Posterior vena cava (tissue), 2 donors: ENCODE measurements around the gene DLGAP3. TPM values are rescaled to one million over a fixed set of nuclear protein-coding genes. Genes with fewer than 3 reads are reported as not detected.

Experiments
- DNase-seq: peaks from one replicate; pipeline ENCODE4 v3.0.0-alpha.2; 2020; ENCODE audit warnings: low spot score
- intact Hi-C, 2 donors: fragments of 100-400 bp; cut with DNase I; formaldehyde crosslinking; loops; one replicate each; pipeline versions ENCODE4 v1.14.1 to v1.14.2; 2022 to 2023
- total RNA-seq, 2 donors: library from RNA; stranded (reverse); fragmentation: NEBNext Ultra II Directional; extraction: Animal tissue kit (Norgen Biotek cat#: 25700); gene quantifications; one replicate each; pipeline ENCODE4 v1.2.1, GENCODE V29; 2021
- donor health status: DM: yes; HTN: yes; CAD: no.
- donor health status: DM: yes; HTN: yes; CAD: no.

DLGAP3 gene
- total RNA-seq, 2 donors from 2014 or later, result 0.37 to 0.57 TPM

- intact Hi-C loops, result no loop called here
- DNase-seq, result no peak
These were observed 19.0 kb downstream of the DLGAP3 start for GRCh38 chr1:34910425-34910824.

GRCh38 chr1:34908369-34908768 lies 21.1 kb downstream of the DLGAP3 start:
- intact Hi-C loops, result no loop called here
- DNase-seq, result no peak

GRCh38 chr1:34907487-34908090 lies 21.9 kb downstream of the DLGAP3 start:
- intact Hi-C loops, result no loop called here
- DNase-seq, result no peak

GRCh38 chr1:34906756-34907155 lies 22.7 kb downstream of the DLGAP3 start:
- no peak for DNase-seq
- intact Hi-C loops, result no loop called here

GRCh38 chr1:34906222-34906621 lies 23.2 kb downstream of the DLGAP3 start:
- no peak for DNase-seq
- intact Hi-C loops, result no loop called here

- DNase-seq, result no peak
- intact Hi-C loops, result no loop called here
These were observed 24.4 kb downstream of the DLGAP3 start for GRCh38 chr1:34905098-34905459.

- intact Hi-C loops, result no loop called here
- DNase-seq, result no peak
These were observed 25.0 kb downstream of the DLGAP3 start for GRCh38 chr1:34904236-34905097.

GRCh38 chr1:34901919-34902318 lies 27.5 kb downstream of the DLGAP3 start:
- no peak for DNase-seq
- intact Hi-C loops, result no loop called here

- DNase-seq, result no peak
- intact Hi-C loops, result no loop called here
These were observed 28.5 kb downstream of the DLGAP3 start for GRCh38 chr1:34900775-34901502.

- intact Hi-C loops, result no loop called here
- no peak for DNase-seq
These were observed 29.5 kb downstream of the DLGAP3 start for GRCh38 chr1:34899906-34900305.

- intact Hi-C loops, result no loop called here
- no peak for DNase-seq
These were observed 30.0 kb downstream of the DLGAP3 start for GRCh38 chr1:34899471-34899870.

- DNase-seq, result no peak
- intact Hi-C loops, result no loop called here
These were observed 31.1 kb downstream of the DLGAP3 start for GRCh38 chr1:34898330-34898761.

- DNase-seq, result no peak
- intact Hi-C loops, result no loop called here
These were observed 32.8 kb downstream of the DLGAP3 start for GRCh38 chr1:34896612-34897011.

- no peak for DNase-seq
- intact Hi-C loops, result loop anchor here in 1 of 2 donors (5.0 kb wide), 1 partner anchor 893 kb away; no protein-coding TSS in a partner anchor
These were observed 39.7 kb downstream of the DLGAP3 start for GRCh38 chr1:34889705-34890104.

- intact Hi-C loops, result no loop called here
- DNase-seq, result no peak
These were observed 41.9 kb downstream of the DLGAP3 start for GRCh38 chr1:34887593-34887992.

GRCh38 chr1:34885405-34886247 lies 43.8 kb downstream of the DLGAP3 start:
- DNase-seq, result no peak
- intact Hi-C loops, result no loop called here

GRCh38 chr1:34884961-34885360 lies 44.5 kb downstream of the DLGAP3 start:
- DNase-seq, result no peak
- intact Hi-C loops, result no loop called here

- no peak for DNase-seq
- intact Hi-C loops, result no loop called here
These were observed 44.9 kb downstream of the DLGAP3 start for GRCh38 chr1:34884536-34884935.

- DNase-seq, result no peak
- intact Hi-C loops, result no loop called here
These were observed 50.2 kb downstream of the DLGAP3 start for GRCh38 chr1:34879230-34879629.
